Measurements from ENCODE around the gene PRMT2.

The PRMT2 gene

DNA sequence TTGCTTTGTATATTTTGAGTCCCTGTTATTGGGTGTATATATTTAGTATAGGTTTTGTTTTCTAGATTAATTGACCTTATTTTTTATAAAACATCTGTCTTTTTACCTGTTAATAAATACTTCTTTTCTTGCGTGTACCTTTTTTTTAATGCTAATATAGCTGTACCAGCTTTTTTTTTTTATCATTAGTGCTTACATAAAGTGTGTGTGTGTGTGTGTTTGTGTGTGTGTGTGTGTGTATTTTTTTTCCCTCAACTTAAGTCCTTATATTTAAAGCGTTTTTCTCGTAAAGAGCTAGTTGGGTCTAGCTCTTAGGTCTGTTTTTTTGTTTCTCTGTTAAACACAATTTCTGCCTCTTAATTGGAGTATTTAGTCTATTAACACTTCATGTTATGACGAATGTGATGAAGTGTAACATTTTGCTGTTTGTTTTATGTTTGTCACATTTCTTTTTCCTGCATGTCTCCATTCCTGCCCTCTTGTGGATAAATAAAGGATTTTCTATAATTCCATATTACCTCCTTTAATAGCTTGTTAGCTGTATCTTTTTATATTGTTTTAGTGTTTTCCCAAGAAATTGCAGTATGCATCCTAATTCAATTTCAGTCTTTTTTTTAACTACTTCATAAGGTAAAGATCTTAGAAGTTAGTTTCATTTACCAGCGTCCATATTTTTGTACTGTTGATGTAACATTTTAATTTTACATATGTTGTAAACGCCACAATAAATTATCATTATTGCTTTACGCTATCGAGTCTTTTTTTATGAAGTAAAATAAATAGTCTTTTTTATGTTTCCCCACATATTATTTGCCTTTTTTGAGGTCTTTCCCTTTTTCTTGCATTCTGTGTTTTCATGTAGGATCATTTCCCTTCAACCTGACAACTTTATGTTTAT is 4.3 kb downstream of the PRMT2 start:
- DNase-seq (ENCODE audit: extremely low read depth in 1 of 2, low read depth in 1 of 2) = no peak

DNA sequence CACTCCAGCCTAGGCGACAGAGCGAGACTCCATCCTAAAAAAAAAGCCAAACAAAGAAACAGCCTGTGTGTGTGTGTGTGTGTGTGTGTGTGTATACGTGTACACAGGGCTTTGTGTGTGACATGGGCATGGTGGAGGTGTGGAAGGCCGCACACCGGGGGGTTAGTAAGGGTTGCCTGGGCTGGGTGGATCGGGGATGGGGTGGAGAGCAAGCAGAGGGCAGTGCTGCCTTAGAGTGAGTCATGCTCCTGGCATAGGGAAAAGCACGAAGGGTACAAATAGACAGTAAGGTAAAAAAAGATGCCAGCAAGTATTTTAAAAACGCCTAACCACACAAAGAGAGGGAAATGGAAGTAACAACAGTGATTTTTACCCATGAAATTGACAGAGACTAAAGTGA is 6.2 kb downstream of the PRMT2 start:
- no peak for DNase-seq (ENCODE audit: extremely low read depth in 1 of 2, low read depth in 1 of 2)

DNA sequence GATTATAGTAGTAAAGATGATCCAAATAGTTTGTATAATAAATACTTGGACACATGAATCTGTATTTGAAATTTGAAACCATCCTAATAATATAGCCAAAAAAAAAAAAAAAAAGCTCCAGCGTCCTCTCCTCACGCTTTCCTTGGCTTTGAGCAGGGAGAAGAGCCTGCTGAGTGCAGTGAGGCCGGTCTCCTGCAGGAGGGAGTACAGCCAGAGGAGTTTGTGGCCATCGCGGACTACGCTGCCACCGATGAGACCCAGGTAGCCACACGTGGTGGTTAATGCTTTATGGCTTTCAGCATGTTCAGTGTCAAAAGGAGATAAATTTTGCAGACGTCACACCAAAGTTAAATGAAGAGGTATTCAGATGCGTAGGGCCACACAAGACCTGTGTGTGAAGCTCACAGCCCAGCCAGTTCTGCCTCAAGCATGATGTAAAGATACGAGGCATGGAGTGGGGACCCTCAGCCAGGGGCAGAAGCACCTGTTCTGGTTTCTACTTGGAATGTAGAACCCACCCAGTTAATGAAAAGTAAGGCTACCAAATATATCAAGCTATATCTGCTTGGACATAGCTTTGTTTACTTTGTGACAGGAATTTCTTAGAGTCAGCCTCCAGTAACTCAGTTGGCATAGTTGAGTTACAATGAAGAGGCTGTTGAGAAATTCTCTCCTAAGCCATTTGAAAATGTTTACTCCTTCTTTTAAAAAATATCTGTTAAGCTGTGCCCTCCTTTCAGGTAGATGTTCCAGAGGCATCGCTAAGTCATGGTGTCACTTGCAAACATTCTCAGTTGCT is 8.1 kb downstream of the PRMT2 start:
- DNase-seq (ENCODE audit: extremely low read depth in 1 of 2, low read depth in 1 of 2) = no peak

DNA sequence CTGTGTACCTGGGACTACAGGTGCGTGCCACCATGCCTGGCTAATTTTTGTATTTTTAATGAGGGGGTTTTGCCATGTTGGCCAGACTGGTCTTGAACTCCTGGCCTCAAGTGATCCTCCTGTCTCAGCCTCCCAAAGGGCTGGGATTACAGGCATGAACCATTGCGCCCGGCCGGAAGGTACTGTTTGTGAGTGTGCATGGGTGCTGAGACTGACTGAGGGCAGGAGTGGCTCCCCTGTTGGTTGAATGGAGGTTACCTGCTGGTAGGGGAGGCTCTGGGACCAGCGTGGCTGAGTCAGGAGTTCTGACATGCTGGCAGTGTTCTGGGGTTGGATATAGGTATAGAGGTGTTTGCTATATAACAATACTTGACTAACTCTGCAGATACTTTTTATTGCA is 10.4 kb downstream of the PRMT2 start:
- no peak for DNase-seq (ENCODE audit: extremely low read depth in 1 of 2, low read depth in 1 of 2)

DNA sequence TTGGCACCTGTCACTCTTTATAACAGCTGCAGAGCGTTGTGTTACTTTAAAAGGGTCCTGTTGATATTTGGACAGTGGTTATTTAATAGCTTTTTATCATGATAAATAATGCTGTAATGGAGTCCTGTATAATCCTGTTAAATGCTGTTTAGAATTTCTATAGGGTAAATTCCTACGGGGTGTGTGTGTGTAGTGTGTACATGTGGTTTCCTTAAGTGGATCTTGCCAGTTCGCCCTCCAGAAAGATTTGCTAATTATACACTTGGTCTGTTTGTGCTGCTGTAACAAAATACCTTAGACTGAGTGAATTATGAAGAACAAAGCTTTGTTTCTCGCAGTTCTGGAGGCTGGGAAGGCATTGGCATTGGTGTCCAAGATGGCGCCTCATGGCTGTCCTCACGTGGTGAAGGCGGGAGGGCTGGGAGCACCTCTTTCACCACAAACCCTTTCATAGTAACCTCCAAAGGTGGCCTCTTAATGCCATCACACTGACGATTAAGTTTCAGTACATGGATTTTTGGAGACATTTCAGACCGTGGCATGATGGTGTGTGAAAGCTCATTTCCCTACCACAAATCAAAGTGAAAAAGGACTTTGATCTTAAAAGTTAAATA is 11.2 kb downstream of the PRMT2 start:
- no peak for DNase-seq (ENCODE audit: extremely low read depth in 1 of 2, low read depth in 1 of 2)

DNA sequence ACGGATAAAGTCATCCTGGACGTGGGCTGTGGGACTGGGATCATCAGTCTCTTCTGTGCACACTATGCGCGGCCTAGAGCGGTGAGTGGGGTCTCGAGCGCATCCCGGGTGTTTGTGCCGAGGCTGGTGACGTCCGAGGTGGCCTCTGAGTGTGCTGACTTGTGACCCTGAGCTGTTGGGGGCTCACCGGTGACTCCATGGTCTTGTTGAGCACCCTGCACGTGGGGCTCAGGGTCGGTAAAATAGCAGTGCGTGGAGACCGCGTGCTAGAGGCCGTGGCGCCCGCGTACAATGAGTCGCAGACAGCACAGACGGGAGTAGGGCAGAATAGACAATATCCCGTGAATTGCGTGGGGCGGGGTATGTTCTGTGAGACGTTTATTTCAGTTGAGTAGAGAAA is 13.1 kb downstream of the PRMT2 start:
- no peak for DNase-seq (ENCODE audit: extremely low read depth in 1 of 2, low read depth in 1 of 2)

DNA sequence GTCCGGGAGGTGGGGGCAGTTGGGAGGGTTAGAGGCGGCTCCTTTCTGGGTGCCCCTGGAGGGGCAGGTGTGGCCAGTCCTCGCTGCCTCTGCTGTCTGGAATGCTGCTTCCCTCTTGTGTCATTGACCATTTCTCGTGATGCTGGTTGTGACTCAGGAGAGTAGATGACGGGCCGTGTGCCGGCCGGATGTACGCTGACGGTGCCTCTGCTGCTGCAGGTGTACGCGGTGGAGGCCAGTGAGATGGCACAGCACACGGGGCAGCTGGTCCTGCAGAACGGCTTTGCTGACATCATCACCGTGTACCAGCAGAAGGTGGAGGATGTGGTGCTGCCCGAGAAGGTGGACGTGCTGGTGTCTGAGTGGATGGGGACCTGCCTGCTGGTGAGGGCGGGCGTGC is 13.9 kb downstream of the PRMT2 start:
- DNase-seq (ENCODE audit: extremely low read depth in 1 of 2, low read depth in 1 of 2) = no peak

DNA sequence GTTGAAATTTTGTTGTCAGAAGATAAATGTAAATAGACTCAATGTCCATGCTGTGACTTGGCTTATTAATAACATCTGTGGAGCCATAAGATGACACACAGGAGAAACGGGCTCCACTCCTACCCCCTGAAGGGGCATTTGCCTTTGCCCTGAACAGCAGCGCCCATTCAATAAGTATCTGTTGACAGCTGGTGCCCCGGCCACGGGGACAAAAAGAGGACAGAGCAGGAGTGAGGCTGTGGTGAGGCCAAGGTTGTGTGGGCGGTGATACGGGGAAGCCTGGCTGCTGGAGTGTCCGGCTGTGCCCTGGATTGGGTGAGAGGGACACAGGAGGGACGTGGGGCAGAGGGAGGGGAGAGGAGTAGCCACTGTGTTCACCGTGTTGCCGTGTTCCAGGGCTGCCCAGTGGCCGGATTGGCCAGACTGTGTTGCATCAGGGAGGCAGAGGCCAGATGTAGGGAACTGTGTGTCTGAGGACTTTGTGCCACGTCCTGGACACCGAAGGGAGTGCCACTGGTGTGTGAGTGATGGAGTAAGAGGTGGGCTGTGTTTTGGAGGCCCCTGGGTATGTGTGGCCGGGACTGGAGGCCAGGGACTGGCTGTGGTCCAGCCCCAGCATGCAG is 15.1 kb downstream of the PRMT2 start:
- no peak for DNase-seq (ENCODE audit: extremely low read depth in 1 of 2, low read depth in 1 of 2)

DNA sequence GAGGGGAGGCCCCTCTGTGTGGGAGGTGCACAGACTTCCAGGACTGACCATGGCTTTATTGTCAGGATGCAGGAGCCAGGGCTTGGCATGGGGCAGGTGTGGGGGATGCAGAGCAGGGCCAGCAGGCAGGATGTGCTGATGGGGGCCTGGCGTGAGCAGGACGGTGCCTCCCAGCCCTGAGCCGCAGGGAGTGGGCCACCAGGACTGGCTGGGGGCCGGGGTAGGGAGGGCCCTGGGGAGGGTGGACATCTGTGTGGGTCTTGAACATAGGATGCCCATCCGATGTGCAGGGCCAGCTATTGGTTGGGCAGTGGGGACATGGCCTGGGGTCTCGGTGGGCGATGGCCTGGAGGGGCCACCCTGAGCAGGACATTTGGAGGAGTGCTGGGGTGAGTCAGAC is 15.6 kb downstream of the PRMT2 start:
- no peak for DNase-seq (ENCODE audit: extremely low read depth in 1 of 2, low read depth in 1 of 2)

DNA sequence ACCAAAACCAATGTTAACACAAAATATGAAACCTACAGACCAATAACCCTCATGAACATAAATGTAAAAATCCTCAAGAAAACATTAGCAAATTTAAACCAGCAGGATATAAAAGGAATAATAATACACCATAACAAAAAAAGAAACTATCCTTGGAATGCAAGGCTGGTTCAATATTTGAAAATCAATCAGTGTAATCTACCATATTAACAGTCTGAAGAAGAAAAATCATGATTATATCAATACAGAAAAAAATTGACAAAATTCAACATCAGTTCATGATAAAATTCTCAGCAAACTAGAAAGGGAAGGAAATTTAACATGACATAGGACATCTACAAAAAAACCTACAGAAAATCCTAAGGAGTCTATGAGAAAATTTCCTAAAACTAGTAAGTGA is 19.8 kb downstream of the PRMT2 start:
- no peak for DNase-seq (ENCODE audit: extremely low read depth in 1 of 2, low read depth in 1 of 2)

DNA sequence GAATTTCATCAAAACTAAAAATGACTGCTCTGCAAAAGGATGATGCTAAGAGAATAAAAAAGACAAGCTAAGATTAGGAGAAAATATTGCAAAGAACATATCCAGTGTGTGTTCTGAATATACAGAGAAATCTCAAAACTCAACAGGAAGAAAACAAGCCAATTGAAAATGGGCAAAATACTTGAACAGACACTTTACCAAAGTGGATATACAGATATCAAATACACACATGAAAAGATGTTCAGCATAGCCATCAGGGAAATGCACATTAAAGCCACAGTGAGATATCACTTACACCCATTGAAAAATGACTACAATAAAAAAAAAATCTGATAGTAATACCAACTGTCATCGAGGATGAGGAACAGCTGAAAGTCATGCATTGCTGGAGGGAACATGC is 21.3 kb downstream of the PRMT2 start:
- no peak for DNase-seq (ENCODE audit: extremely low read depth in 1 of 2, low read depth in 1 of 2)

DNA sequence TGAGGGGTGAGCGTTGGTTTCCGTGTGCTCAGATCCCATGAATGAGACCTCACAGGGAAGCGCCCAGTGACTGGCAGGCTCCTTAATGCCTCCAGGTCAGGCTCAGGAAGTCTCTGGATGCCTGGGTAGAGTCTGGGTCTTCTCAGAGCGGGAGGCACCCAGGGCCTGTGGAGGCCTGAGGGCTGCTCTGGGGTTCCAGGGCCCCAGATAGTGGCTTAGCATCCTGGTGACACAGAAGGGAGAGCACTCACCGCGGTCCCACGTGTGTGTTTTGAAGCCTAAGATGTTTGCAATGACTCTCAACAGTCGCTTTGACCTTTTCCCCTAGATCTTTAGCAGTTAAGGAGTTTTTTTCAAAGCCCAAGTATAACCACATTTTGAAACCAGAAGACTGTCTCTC is 25.0 kb downstream of the PRMT2 start:
- DNase-seq (ENCODE audit: extremely low read depth in 1 of 2, low read depth in 1 of 2) = no peak

DNA sequence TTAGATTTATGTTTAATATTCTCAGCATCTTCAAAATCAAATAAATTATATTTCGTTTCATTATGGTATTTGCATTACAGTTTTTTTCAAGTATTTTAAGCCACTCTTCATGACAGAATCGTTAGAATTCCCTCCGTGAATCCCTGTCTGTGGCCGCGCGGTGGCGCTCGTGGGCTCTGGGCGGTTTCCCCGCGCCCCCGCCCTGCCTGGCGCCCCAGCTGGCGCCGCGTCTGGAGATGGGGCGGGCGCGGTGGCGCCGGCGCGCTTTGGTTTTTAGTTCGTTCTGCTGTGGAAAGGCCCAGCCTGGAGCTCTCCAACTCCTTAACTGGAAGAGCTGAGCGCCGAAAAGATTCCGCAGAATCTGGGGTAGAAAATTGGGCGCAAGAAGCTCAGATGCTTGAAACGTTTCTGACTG is 25.7 kb downstream of the PRMT2 start:
- DNase-seq (ENCODE audit: extremely low read depth in 1 of 2, low read depth in 1 of 2) = no peak

DNA sequence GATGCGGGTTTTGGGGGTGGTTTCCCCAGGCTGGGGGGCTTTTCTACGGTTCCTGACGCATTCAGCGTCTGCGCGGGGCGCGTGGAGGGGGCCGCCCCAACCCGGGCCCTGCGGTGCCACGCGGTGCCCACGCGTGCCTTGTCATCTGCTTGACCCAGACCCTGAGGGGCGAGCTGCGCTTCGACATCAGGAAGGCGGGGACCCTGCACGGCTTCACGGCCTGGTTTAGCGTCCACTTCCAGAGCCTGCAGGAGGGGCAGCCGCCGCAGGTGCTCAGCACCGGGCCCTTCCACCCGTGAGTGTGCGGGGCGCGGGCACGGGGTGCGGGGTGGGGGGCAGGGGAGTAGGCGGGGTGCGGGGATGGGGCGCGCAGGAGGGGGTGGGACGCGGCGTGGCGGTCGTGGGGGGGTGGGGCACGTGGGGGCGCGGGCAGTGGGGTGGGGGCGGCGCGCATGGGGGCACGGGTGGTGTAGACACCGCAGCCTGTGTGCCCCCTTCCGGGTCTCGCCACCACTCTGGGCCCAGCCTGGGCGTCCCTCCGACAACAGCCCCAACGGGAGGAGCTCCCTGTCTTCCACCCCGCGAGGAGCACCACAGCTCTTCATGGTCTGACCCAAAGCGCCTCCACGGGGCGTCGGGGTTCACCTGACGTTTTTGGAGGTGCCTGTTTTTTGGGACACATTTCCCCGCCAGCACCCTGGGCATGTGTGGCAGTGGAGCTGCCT is 26.3 kb downstream of the PRMT2 start:
- no peak for DNase-seq (ENCODE audit: extremely low read depth in 1 of 2, low read depth in 1 of 2)

DNA sequence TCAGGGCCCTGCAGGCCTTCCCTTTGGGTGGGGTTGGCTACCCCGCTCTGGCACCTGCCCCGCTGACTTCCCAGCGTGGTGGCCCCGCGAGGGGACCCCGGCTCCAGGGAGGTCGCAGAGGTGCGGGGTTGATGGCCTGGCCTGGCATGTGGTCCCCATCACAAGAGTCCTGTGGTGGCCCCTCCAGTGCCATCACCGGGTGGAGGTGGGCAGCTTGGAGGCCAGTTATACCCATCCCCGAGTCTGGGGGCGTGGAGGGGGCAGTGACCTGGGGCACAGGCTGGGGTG is 26.8 kb downstream of the PRMT2 start:
- no peak for DNase-seq (ENCODE audit: extremely low read depth in 1 of 2, low read depth in 1 of 2)

DNA sequence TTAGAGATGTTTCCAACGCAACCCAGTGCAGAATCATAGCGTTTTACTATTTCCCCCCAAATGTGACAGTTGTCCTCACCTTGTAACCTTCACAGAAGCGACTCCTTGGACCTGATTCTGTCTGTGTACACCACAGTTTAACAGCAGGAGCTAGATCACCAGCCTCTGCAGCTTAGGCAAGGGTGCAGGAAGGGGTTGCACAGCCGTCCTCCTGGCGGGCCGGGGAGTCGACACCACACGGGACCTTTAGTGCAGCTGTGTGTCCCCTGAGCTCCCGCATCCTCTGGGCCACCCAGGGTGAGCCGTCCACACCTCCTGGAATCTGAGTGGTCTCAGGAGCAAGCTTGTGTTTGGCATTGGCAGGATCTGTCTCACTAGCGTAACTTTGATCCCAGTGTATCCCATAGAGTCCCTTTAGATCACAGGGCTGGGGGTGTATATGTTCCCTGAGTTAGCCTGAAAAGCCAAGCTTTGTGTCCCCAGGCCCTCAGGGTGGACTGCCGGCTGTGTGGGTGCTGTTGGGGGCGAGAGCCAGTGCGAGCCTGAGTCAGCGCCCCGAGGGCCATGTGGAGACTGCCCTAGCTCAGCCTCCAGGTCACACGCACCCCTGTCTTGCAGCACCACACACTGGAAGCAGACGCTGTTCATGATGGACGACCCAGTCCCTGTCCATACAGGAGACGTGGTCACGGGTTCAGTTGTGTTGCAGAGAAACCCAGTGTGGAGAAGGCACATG is 27.5 kb downstream of the PRMT2 start:
- DNase-seq (ENCODE audit: extremely low read depth in 1 of 2, low read depth in 1 of 2) = no peak

DNA sequence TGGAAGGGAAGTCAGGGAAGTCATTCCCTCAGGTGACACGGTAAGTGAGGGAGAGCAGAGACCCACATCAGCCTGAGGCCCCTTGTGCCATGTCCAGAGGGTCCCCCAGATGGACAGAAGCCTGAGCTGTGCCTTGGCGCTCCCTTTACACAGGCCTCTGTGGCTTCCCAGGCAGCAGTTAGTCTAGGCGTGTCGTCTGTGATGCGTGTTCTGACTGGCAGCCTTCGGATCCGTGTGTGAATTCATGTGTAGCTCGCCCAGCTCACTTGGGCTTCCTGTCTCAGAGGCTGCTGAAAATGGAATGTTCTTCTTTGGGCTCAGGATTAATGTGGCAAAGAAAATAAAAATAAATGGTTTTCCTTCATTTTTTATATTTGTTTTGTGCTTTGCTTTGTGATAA is 28.3 kb downstream of the PRMT2 start:
- DNase-seq (ENCODE audit: extremely low read depth in 1 of 2, low read depth in 1 of 2) = no peak

DNA sequence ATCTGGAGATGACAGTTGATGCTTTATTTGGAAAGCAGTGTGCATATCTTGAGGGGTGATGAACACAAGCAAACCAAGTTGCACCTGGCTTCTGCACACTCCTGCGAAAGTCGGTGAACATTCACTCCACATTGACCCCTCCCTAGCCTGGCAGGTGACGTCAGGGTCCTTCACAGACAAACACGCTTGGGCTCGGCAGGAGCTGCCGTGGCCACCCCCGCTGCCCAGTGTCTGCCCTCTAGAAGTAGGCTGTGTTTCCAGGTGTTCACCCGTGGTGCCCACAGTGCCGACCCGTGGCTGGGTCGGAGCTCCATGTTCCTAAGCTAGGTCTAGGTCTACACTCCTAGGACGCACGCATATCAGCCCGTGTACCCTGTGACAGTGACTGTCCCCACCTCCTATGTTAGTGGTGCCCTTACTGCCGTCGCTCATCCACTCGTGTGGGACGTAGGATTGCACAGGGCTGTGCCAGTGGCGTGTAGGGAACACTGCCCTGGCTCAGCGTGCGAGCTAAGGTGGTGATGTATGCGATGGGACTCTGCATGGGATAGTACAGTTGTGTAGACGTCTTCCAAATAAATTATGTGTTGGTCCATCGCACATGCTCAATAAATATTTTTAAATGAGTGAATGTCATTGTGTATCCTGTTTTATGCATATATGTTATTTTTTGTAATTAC is 29.0 kb downstream of the PRMT2 start:
- no peak for DNase-seq (ENCODE audit: extremely low read depth in 1 of 2, low read depth in 1 of 2)

DNA sequence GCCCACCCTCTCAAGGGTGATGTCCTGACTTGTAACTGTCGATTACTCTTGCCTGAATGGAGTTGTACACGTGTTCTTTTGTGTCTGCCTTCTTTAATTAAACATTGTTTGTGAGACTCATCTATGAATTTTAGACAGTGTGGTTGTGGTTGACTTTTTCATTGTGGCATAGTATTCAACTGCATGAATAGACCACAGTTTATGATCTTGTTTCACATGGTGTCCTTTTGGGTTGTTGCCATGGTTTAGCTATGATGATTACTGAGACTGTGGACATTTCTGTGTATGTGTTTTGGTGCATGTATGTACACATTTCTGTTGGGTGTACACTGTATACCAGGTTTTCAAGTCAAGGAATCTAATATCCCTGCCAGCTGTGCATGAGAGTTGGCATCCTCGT is 30.1 kb downstream of the PRMT2 start:
- no peak for DNase-seq (ENCODE audit: extremely low read depth in 1 of 2, low read depth in 1 of 2)

All from stimulated activated CD8-positive, alpha-beta memory T cell treated with anti-CD3 and anti-CD28 coated beads, Interleukin-7, amount 100 ng/mL, for 48 hours (primary cell).